NCI-H2171 treated with DMSO at 0.1 percent for 48 hours (cell line): ENCODE data around the gene SNIP1.
"Not testable (repeated sequence)": the region's sequence is repeated elsewhere in the genome, so short reads cannot be mapped to it uniquely, and the experiment has no call there.

ENCODE experiments used
- DNase-seq: peaks from one replicate; lab custom pipeline; 2025; lab: John Stamatoyannopoulos, UW

The SNIP1 gene

DNA sequence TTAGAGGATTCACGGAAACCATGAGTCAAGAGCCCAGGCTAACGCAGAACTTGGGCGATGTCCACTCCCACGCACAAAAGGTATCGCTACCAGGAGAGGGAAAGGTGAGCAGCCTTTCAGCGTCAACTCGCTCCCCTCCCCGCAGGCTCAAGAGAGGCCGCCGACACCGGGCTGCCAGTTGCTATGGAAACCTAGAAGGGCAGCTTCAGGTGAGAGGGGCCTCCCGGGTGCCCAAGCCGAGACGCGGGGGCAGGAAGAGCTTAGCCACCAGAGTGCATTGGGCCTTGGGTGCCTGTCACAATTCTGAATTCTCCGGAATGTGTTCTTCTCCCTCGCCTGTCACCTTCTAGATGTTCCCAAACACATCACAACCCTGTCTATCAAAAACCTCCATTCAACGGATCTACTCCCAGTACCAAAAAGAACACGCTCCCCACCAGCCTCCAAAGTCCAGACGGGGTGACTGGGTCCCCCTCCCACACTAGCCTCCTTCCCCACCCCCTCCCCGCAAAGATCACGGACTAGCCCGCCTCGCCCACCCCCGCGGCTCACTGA lies 40.2 kb downstream of the SNIP1 start:
- DNase-seq, result peak; percentile 60

DNA sequence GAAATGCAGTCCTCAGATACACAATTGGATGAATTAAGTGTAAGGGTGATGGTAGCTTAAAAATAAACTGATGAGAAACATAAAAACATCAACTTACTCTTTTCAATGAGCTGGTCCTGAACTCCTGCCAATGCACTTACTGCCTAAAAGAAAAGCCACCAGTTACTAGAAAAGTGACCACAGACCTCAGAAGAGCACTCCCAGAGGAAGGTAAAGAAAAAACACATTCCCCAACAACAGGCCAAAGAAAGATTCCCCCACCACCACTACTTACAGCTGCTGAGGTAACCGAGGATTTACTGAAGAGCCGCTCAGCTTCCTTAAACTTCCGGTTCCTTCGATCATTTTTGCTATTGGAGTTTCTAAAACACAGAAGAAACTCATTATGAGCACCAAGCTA lies 44.9 kb downstream of the SNIP1 start:
- no peak for DNase-seq

DNA sequence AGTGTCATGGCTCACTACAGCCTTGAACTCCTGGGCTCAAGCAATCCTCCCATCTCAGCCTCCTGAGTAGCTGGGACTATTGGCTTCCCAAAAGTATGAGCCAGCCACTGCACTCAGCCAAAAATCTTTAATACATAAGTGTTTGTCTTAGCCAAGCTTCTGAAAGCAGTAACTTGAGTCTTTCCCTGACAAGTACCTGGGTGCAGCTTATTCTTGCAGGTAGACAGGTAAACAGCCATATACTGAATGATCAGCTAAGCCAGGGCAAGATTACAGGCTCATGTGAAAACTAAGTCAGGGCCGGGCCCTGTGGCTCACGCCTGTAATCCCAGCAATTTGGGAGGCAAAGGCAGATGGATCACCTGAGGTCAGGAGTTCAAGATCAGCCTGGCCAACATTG lies 47.4 kb downstream of the SNIP1 start:
- no peak for DNase-seq

DNA sequence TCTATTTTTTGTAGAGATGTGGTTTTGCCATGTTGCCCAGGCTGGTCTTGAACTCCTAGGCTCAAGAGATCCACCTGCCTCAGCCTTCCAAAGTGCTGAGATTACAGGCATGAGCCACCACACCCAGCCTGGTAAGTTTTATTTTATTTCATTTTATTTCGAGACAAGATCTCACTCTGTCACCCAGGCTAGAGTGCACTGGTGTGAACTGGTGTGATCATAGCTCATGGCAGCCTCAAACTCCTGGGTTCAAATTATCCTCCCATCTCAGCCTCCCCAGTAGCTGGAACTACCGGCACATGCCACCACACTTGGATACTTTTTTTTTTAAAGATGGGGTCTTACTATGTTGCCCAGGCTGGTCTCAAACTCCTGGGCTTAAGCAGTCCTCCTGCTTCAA lies 51.3 kb downstream of the SNIP1 start:
- DNase-seq, result not testable (repeated sequence)

DNA sequence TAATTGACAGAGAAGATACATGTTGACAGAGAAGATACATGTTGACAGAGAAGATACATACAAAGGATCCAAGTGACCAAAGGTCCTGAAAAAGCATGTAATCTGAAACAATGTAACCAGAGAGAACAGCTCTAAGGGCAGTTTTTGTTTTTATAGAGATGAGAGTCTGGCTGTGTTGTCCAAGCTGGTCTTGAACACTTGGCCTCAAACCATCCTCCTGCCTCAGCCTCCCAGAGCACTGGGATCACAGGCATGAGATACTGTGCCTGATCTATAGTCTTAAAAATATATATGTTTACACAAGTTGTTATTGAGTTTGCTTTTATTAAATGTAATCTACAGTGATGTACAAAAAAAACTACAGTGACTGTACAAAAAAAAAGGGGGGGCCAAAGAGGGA lies 52.0 kb downstream of the SNIP1 start:
- DNase-seq, result no peak

DNA sequence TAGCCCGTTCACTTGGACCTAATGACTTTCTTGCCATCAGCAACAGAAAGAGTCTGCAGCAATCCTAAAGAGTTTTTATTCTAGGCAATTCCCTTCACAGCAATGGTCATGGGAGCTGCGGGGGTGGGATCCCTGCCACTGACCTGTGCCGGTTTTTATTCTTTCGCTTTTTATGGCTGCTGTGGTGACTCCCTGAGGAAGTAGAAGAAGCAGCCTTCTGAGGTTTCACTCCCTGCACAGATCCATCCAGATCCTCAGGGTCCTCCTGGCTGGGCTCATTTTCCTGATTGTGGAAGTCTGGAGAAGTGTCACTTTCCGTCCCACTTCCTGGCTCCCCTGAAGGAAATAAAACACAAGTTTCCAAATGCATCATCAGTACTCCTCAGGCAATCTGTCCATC lies 52.4 kb downstream of the SNIP1 start:
- no peak for DNase-seq

DNA sequence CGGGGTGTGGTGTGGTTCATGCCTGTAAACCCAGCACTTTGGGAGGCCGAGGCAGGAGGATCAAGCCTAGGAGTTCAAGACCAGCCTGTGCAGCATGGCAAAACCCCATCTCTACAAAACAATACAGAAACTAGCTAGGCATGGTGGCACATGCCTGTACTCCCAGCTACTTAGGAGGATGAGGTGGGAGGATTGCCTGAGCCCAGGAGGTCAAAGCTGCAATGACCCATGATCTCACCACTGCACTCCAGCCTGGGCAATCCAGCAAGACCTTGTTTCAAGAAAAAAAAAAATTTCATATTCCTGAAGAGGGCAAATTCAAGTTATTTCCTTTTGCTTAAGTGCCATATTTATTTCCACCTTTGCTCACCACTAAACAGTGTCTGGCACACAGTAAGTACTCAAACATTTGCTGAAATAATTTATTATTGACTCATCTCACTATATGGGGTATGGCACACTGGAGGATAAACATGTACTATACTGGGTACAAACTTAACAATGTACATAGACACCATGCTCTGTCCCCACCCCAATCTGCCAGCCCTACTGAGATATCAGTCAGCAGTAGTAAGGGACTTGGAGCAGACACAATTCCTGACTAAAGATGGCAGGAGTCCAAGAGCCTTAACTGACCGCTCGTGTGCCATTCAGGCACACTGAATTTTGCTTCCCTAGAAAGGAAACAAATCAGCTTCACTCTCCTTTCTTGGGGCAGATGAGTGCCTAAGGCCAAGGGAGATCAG lies 55.0 kb downstream of the SNIP1 start:
- DNase-seq, result no peak

DNA sequence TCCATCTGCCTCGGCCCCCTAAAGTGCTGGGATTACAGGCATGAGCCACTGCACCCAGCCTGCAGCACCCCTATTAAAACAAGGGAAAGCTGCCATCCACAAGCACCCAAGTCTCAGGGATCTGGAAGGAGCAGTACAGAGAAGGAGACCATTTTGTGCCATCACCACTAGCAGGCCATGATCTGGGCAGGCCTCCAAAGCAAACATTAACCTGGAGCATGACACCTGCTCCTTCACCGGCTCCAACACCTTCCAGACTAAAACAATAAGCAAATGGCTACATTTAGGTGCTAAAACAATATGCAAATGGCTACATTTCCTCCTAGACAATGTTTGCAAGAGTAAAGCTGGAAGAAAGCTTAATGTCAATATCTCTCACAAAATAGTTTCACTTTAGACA lies 56.3 kb downstream of the SNIP1 start:
- peak; percentile 91 for DNase-seq

DNA sequence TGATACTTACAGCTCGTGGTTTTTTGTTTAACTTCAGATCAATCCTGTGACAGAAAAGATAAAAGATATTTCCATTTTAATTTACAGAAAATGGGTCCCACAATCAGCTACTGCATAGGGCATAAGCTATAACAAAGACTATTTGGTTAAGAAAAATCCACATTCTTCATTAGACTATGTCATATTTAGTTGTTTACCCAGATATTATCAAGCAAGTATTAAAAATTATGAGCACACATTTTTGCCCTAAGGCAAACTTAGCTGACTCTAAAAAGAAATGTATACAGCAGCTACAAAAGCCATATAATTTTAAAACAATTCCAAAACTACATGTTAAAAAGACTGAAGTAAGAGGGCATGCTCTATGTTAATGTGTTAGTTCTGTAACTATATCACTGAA lies 58.2 kb downstream of the SNIP1 start:
- DNase-seq, result no peak

DNA sequence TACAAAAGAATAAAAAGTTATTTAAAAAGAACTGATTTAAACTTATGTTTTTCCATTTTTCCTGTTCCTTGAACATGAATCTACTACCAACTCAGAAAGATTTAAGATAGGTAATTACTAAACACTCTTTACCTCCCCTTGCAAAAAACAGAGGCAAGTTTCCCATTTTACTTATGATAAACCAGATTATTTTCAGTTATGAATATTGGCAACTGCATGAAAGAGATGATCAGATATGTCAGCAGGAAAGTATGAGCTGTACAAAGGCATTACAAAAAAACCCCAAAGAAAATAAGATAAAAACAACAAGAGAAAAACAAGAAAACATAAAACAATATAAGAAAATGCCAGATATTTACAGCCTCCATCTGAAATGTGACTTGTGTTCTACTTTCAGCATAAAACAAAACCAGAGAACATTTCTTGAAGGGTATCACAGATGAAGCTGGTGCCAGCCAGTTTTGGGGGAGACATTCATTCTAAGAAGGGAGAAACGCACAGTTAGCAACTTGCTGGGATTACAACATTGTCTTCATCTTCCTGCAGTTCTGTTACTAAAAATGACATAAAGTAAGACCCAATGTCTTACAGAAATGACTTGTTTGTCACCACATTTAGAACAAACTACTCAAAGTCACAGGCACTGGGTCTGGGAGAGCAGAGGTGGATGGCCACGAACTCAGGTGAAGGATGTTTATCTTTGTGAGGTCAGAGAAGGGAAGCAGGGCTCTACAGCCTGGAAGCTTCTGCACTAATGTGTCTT lies 60.6 kb downstream of the SNIP1 start:
- DNase-seq, result no peak

DNA sequence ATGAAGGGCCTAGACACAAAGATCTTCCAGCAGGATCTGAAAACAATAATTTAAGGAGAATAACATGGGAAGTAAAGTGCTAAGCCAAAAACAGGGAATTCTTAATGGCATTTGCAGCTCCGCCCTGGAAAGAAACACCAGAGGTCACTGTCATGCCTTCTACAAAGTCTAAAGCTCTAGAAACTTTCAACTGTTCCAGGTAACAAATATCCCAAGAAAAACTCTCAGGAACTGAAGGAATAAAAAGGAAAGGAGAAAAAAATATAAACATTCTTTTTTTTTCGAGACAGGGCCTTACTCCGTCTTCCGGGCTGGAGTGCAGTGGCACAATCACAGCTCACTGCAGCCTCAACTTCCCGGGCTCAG lies 66.5 kb downstream of the SNIP1 start:
- DNase-seq, result no peak

DNA sequence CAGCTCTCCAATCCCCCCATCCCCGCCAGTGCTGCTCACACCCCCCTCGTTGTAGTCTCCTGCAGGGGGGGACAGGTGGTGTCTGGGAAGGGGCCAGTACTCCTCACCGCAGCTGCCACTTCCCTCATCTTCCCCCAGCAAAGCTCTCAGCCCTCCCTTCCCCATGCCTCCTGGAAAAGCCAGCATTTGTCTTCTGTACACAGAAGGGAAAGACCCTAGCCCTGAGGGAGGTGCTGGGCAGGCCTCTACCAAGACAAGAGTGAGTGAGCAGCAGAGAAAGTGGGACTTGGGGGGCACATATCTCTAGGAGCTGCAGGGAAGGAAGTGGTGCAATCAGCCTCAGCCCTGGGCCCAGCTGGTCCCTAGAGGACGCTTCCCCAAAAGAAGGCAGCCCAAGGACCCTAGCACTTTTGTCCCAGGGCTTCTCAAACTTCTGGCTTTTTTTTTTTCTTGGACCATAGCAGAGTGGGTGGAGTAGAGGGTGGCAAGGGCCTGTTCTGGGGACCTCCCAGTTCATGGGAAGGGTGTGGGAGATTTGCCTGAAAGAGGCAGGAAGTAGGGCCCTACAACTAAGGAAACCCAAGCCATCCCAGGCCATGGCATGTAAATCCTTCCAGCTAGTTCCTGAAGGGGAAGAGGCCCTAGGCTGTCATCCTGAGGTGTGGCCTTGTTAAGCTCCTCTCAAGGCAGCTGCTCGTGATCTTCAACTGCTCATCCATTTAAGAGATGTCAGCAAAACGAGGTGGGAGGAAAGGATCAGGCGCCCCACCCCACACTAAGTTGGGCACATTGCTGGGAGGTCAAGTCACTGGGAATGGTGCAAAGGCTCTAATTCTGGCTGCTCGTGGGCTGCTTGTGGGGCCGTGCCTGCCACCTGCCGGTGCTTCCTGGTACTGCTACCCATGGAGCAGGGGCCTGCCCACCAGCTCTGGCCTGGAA lies 67.1 kb downstream of the SNIP1 start:
- peak; percentile 53 for DNase-seq

DNA sequence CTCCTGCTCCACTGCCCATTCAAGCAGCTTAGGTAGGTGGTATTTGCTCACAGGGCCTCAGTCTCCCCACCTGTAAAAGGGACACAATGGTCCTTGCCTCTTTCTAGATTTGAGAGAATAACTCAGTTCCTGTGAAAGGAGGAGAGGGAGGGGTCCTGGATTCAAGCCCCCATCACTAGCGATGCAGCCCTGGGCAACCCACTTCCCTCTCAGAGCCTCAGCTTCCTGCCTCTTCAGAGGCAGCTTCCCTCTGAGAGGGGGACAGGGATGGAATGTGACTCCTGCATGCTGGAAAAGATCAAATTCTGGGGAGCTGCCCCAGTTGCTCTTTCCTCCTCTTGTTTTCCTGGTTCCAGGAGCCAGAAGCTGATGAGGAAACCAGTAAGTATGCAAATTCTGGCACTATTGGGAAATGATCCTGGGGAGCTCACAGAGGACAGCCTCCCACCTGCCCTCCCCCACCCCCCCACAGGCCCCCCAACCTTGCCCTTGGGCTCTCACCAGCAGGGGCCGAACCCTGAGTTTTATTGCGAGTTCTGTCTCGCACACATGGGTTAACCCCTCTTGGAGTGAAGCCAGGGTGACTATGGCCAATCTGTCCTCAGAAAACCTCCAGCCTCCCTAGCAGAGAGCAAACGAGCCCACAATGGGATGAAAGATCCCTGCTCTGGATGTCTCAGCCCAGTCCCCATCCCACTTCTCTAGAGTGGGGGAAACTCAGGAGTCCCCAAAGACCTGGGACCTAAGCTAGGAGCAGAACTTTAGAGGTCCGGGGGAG lies 68.0 kb downstream of the SNIP1 start:
- peak; percentile 53 for DNase-seq
